Activated CD4-positive, alpha-beta T cell treated with anti-CD3 and anti-CD28 coated beads for 24 hours (primary cell): Measurements from ENCODE around the gene MBP.

ENCODE experiments used
- DNase-seq, 2 donors: peaks; one replicate each; pipeline ENCODE4 v3.0.0-alpha.2; 2020; ENCODE audit warnings: low read depth in 2 of 2

The MBP gene

DNA sequence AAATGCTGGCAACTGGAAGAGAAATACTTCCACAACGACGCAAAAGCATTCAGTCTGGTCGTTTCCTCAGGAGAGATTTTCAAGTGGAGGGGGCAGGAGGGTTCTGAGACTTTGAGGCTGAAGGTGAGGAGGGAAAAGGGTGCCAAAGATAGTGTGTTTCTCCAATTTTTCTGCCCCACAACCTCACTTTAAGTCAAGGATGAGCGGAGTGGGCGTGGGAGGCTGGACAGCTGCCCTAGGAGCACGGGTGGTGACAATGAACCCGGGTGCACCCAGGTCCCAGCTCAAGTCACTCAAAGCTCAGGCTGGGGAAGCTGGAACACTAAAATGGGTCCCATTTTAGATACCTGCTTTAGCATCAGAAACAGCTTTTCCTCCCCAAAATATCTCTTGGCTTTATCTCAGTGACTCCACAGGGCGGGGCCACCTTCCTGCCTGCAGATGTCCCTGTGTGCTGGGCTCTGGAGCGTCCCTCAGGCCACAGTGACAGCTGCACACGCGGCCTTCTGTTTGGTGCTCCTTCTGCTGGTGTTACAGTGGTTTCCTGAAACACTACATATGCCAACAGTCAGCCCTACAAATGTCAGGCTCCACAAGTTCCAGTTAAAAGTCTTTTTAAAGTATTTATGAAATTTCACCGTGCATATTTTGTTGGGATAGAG, 1.4 kb upstream of the MBP start:
- no peak for DNase-seq

- DNase-seq = no peak
Observed at GRCh38 chr18:77133051-77133834, 660 bp upstream of the MBP start.

- peak in 1 of 2 donors; percentile 14 for DNase-seq
Observed at GRCh38 chr18:77131652-77132368, 773 bp downstream of the MBP start.

- DNase-seq = peak in 1 of 2 donors; percentile 26
Observed at GRCh38 chr18:77131100-77131651, 1.4 kb downstream of the MBP start.

- no peak for DNase-seq
Observed at GRCh38 chr18:77130229-77131099, 2.1 kb downstream of the MBP start.

- DNase-seq = no peak
Observed at GRCh38 chr18:77129150-77129551, 3.4 kb downstream of the MBP start.

- DNase-seq = no peak
Observed at GRCh38 chr18:77127769-77128671, 4.6 kb downstream of the MBP start.

- DNase-seq = peak; percentile 36 to 40
Observed at GRCh38 chr18:77124452-77124922, 8.1 kb downstream of the MBP start.

- no peak for DNase-seq
Observed at GRCh38 chr18:77123320-77124231, 9.0 kb downstream of the MBP start.

DNA sequence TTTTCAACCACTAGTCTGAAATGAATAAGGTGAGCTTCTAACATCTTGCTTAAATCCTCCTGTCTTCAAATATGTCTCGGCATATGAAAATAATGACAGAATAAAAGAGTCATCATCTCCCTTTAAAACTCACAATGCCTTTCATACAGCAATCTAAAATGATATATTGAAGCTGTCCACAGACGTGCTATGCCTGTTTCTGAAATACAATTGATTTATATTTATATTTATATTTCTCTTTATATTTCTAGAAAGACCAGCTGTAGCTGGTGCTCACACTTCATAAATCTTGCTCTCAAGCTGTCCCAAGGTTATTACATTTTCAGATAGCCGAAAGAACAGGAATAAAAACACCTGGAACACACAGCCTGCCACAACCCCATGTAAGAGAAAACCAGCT, 11.1 kb downstream of the MBP start:
- no peak for DNase-seq

DNA sequence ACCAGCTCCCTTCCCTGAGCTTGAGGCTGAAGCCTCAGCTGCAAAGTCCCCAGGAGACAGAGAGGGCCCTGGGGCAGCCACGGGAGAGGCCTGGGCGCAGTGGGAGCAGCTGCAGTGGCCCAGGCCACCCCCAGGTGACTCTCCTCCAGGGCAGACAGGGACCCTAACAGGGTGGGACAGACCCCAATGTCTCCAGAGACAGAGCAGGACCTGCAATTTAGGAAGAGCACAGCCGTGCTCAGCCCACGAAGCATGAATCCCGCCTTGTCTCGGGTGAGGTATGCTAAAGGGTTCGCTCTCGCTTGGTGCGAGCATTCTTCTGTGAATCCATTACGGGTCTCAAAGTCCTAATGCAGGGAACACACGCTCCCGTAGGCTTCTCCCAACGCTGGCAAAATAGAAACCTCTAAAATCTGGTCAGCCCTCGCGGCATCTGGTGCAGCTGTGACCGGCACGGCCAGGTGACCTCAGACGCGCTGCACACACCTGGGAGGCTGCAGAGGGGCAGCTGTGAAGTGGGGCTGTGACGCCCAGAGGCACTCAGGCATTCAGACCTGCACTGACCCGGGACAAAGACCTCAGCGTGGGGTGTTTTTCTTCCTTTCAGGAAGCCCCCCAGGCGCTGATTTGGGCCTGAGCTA, 12.6 kb downstream of the MBP start:
- DNase-seq = no peak

- DNase-seq = no peak
Observed at GRCh38 chr18:77119101-77119850, 13.3 kb downstream of the MBP start.

DNA sequence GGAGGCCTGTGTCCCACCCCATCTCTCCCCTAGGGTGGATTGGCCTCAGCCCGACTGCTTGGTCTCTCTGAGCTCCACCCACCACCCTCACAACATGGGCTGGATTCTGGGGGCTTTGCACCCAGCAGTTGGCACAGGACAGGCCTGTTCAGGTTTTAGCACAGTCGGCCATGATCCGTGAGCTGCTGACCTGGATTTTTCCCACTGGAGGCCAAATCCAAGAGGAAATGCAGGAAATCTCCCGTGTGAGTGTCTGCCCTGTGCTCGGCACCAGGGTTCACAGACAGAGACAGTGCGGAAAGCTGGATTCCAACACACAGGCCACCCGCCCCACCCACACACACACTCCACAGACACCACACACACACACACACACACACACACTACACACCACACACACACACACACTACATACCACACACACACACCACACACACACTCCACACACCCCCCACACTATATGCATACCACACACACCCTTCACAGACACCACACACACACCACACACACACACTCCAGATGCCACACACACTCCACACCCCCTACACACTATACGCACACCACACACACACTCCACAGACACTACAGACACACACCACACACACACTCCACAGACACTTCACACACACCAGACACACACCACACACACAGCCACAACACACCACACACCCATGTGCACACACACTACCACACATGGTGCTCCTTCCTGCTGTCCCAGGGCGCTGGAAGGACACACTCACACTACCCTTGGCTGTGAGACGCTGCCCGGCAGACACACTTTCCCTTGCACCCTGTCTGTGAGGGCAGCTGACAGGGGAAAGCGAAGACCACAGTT, 14.1 kb downstream of the MBP start:
- no peak for DNase-seq

DNA sequence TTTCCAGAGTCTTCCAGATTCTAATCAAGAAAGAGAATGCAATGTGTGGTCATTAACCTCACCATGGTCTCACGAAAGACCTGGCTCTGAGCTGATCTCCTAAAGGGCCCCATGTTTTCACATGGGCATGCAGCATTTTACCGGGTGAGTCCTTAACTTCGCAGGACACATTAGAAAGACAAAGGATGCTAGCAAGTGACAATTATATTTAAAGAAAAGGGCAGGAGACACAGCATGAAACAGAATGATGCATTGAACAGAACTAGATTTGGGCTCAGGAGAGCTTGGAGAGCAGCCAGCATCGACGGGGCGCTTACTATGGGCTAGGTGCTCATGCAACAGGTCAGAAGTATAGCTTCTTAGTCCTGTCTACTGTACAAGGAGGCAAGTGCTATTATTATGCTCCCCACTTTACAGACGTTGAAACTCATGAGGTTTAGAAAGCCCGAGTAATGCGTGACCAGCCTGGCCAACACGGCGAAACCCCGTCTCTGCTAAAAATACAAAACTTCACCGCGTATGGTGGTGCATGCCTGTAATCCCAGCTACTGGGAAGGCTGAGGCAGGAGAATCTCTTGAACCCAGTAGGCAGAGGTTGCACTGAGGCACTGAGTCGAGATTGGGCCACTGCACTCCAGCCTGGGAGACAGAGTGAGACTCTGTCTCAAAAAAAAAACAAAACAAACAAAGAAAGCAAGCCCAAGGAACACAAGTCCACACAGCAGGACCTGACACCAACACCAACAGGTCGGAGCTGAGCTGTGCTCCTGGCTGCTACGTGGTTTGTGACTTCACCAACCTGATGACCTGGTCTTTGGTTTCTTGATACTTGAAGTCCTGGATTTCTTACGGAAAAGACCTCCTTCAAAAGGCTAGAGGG, 16.1 kb downstream of the MBP start:
- no peak for DNase-seq

DNA sequence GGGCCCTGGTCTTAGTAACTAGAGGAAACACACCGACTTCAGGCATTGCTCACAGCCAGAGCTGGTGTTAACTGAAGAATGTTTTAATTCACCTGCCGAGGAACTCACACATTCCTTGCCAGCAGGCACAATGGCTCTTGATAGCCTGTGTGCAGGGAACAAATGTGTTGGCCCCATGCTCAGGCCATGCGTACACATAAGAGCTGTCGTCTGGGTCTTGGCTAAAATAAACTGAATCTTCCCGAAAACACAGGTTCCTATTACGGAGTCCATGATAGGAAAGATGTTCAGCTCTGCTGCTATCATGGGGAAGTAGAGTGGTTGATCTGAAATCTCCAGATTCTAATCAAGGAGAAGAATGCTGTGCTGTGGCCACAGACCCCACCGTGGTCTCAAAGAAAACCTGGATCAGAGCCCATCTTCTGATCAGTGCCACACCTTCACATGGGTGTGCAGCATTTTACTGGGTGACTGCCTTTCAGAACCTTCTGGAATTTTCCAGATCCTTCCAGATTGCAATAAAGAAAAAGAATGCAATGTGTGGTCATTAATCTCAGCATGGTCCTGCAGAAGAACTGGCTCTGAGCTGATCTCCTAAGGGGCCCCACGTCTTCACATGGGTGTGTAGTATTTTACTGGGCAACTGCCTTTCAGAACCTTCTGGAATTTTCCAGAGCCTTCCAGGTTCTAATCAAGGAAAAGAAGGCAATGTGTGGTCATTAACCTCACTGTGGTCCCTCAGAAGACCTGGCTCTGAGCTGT, 17.2 kb downstream of the MBP start:
- no peak for DNase-seq
